Ammon's horn (tissue), 1 donor: ENCODE data around the gene MS4A10.
"Not testable (repeated sequence)": the region's sequence is repeated elsewhere in the genome, so short reads cannot be mapped to it uniquely, and the experiment has no call there.

Source experiments
- DNase-seq: peaks from one replicate; pipeline ENCODE4 v3.0.0-alpha.2; 2016; ENCODE audit warnings: low spot score

MS4A10 gene

DNA sequence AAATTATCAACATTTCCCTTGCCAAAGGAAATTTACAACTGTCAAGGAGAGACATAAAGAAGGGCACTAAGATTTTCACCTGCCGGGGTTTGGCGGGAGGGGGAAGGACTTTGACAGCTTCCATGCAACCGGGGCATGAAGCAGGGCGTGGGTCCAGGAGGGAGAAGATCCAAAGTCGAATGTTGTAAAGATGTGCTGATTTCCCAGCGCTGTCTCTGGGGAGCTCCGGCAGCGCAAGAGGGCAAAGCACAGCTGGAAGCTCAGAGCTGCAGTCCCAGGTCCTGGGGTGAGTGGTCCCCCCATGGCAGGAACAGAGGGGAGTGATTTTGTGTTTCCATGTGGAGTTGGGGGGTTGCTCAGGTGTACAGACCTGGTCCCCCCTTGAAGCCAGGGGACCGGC lies at the start of gene MS4A10:
Gene MS4A10, plus strand, starts transcription at position 198 of the 400 bp plus-strand sequence. CDS start 5,003 bp downstream, outside the sequence.
- no peak for DNase-seq

DNA sequence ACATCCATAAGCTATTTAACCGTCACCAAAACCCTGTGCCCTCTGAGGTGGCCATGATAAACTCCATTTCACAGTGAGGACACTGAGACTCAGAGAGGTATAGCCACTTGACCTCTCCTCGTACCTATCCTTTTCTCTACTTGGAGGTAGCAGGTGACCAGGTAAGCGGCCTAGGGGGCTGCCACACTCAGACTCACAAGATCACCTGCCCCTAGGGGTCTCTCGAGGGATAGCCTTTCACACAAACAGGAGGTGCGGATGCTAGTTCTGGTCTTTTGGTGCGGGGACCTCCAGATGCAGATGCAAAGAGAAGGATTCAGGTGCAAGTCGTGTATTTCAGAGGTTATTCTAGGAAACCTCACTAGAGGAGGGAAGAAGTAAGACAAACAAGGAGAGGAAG lies 46.0 kb upstream of the MS4A10 start:
- no peak for DNase-seq

DNA sequence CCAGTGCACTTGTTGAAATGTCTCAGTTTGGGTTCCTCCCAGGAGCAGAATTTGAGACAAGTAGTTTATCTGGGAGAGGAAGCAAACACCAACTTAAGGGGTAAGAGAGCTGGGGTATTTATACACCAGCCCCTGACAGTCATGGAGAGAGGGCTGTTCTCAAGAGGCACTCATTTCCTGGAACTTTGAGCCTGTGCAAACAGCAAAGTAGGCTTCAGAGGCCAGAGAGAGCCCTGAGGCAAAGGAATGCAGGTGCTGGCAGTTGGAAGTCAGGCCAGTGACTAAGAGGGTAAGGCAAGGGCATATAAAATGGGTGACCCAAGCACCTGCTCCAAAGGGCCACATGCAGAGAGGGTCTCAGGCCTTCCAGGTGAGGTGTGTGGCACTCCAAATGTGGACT lies 44.6 kb upstream of the MS4A10 start:
- no peak for DNase-seq

DNA sequence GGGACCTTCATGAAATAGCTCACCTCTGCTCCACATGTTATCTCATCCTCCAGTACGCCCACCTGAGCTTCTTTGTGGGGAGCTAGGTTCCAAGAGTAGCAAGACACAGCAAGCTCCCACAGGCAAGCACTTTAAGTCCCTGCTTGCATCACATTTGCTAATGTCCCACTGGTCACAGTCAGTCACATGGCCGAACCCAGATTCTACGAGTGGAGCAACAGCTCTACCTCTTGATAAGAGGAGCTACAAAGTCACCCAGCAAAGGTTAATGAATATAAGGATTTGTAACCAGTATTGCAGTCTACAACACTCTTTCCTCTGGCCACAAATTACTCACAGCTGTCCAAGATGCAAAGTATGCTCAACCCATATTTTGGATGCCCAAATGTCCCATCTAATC lies 43.7 kb upstream of the MS4A10 start:
- no peak for DNase-seq

DNA sequence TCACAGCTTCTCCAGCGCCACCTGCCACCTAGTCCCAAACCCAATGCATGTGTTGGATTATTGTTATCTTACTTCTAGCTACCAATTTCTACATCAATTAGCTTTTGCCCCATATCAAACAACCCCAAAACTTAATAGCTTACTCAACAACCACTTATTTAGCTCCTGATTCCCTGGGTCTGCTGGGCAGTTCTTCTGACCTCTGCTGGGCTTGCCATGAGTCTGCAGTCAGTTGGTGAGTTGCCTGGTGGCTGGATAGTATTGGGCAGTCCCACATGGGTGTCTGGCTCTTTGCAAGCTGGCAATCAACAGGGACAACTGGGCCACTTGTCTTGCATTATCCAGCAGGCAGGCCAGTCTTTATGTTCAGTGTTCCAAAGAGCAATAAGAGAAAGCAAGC lies 42.1 kb upstream of the MS4A10 start:
- no peak for DNase-seq

DNA sequence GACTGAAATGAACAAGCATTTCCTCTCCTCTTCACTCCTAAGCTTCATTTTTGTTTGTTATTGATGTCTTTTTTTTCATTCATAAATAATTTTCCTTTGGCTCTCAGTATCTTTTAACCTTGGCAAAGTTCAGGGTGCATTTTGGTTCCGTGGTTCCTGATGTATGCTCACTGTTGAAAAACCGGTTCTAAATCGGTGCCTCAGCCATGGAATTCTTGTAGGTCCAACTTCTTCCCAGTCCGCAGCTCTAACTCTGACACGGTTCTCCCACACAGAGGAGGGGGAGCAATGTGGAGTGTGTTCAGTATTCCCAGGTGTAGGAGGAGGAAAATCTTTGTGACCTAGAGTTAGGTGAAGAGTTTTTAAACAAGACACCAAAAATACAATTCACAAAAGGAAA lies 41.0 kb upstream of the MS4A10 start:
- DNase-seq = no peak

DNA sequence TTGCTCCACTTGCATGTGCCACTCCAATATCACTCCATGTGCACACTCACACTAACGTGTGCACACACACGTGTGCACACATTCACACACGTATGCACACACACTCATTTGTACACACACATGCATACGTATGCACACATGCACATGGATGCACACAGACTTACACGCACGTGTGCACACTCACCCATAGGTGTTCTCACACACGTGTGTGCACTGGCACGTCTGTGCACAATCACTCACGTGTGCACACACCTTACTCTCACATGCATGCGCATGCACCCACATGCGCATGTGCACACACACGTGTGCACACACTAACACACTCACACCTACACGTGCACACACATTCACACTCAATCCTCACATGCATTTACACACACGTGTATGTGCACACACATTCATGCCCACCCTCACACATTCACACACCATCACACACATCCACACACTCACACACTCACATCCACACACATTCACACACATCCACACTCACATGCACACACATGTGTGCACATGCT lies 37.7 kb upstream of the MS4A10 start:
- no peak for DNase-seq

DNA sequence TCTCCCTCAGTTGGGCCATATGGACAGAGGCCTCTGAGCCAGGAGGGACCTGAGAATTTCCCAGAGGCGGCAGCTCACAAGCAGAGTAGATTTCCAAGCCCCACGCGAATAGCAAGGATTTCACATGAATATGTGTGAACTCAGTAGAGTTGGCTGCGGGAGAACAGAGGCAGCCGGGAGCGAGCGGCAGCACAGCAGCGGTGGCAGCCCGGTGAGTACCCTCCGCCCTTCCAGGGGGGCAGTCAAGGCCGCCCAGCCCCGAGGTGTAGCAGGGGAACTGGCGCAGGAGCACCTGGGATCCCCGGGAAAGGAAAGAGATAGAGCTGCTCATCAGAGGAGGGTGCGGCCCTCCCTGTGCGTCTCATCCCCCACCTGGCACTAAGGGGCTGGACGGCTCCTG lies 36.9 kb upstream of the MS4A10 start:
- DNase-seq = no peak

DNA sequence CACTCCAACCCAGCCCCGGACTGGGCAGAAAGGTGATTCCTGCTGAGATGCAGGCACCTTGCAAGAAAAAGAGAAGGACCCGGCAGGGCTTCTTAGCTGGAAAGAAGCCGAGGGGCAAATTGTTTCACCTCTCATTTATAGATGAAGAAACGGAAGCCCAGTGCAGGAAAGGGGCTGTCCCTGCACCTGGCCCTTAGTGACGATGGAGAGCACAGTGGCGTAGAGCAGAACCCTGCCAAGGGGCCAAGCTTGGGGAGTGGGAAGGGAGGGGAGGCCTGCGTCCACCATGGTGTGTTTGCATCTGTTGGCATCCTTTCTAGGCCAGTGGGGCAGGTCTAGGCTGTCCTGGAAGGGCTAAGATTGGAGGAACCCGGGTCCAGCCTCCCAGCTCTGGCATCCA lies 36.3 kb upstream of the MS4A10 start:
- DNase-seq = no peak

DNA sequence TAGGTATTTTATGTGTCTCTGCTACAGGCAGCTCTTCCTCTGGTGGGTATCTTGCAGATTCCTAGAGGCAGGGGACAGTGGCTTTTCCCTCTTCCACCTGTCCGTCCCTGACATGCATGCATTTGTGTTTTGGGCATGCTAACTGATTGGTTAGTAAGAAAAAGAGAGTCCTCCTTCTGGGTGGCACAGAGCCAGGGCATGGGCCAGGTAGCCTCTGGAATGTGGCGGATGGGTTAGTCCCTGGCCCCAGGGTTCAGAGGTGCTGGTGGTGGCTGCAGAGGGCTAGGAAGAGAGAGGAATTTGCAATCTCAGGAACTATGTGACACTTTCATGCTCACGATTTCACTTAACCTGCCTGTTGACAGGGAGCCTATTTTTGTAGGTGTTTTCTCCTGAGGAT lies 34.2 kb upstream of the MS4A10 start:
- no peak for DNase-seq

DNA sequence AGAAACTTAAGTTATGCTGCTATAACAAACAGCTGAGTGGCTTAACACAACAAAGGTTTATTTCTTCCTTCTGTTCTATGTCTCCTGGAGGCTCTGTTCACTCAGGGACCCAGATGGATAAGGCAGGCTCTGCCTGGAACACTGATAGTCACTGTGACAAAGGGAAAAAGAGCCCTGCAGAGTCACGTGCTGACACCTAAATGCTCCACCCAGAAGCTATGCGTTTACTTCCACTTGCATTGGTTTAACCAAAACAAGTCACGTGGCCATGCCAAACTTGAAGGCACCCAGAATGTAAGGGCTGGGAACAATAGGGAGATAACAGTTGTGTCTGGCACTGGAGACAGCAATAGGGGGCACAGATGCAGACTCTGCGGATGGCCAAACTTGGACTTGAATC lies 31.8 kb upstream of the MS4A10 start:
- DNase-seq = no peak

DNA sequence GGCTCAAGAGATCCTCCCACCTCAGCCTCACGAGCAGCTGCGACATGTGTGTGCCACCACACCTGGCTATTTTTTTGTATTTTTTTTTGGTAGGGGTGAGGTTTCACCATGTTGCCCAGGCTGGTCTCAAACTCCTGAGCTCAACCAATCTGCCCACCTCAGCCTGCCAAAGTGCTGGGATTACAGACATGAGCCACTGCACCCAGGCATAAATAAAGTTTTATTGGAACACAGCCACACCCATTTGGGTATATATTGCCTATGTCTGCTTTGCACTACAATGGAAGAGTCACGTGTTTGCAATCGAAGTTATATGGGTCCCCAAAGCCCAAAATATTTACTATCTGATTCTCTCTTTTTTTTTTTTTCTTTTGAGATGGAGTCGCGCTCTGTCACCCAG lies 30.2 kb upstream of the MS4A10 start:
- DNase-seq = no peak

DNA sequence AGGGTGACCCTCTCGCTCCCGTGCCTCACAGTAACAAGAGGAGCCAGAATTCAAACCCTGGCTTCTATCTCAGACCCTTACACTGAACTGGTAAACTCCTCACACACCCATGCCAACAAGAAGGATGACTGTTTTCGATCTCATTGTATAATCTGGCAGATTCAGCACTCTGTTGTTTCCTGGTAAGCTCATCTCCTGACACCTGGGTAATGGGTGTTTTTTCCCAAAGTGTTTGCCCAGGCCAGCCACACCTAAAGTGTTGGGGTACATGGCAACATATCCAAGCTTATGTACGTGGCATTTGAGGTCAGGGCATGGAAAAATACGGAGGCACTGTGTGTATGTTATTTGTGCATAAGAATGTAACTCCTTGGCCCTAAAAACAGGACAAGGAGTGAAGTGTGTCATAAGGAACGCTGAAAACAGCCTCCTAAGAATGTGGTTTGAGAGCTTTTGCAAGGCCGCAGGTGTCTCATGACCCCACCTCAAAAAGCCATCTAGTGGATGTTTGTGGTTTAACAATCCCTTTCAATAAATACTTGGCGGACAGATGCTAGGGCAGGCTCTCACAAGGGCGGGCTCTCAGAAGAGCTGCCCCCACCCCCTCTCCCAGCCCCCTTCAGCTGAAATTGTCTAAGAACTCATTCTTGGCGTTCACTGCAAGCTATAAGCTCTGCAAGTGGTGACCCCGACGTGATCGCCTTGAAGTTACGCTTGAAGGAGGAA lies 28.7 kb upstream of the MS4A10 start, which contains the start of gene MS4A15:
Gene MS4A15, plus strand, starts transcription at position 561 of the 726 bp plus-strand sequence. CDS start 6,867 bp downstream, outside the sequence.
- DNase-seq = no peak

DNA sequence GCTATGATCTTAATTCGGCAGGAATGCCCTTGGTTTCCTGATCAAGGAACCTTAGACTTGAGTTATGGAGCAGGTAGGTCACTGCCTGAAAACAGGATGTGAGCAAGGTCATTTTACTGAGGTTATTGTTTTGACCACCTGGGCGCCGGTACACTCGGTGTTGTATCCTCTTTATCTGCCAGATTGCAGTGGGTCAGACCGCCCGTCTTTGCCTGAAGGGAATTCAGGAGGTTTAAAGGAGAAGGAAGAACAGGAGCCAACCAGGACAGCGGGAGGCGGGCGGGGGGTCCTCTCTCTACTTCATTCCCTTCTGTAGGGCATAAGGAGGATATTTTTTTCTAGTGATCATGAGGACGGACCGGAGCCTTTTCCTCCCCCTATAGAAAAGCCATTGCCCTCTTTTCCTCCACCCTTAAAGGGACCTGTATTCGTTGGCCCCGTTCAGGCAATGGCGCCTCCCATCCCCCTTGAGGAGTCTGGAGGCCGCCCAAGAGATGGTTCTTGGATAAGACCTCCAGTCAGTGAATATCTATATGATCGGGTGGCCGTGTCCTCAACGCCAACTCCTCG lies 27.8 kb upstream of the MS4A10 start:
- no peak for DNase-seq

DNA sequence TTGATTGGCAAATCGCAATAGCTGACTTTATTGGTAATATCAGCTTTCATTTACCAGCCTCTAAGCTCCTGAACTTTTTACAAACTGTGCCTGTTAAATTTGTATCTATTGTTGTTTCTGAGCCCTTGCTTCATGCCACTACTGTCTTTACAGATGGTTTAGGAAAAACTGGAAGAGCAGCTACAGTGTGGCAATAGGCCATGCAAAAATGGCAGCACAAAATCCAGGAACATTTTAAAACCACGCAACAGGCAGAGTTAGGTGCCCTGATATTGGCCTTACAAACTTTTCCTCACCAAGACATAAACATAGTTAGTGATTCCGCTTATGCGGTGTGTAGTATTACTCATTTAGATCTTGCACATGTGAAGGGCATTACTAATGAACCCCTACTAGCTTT lies 26.5 kb upstream of the MS4A10 start:
- DNase-seq = not testable (repeated sequence)

DNA sequence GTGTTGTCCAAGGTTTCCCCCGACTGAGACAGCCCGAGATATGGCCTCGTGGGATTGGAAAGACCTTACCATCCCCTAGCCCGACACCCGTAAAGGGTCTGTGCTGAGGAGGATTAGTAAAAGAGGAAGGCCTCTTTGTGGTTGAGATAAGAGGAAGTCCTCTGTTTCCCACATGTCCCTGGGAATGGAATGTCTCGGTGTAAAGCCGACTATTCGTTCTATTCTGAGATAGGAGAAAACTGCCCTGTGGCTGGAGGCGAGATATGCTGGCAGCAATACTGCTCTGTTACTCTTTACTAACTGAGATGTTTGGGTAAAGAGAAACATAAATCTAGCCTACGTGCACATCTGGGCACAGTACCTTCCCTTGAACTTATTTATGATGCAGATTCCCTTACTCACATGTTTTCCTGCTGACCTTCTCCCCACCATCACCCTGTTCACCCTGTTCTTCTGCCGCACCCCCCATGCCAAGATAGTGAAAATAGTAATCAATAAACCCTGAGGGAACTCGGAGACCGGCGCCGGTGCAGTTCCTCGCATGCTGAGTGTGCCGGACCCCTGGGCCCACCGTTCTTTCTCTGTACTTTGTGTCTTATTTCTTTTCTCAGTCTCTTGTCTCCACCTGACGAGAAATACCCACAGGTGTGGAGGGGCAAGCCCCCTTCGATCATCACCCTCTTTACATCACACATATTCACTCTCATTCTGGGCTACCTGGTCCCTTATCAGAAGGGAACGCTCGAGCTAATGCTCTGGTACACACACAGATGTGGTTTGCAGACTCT lies 25.5 kb upstream of the MS4A10 start:
- DNase-seq = peak; percentile 23

DNA sequence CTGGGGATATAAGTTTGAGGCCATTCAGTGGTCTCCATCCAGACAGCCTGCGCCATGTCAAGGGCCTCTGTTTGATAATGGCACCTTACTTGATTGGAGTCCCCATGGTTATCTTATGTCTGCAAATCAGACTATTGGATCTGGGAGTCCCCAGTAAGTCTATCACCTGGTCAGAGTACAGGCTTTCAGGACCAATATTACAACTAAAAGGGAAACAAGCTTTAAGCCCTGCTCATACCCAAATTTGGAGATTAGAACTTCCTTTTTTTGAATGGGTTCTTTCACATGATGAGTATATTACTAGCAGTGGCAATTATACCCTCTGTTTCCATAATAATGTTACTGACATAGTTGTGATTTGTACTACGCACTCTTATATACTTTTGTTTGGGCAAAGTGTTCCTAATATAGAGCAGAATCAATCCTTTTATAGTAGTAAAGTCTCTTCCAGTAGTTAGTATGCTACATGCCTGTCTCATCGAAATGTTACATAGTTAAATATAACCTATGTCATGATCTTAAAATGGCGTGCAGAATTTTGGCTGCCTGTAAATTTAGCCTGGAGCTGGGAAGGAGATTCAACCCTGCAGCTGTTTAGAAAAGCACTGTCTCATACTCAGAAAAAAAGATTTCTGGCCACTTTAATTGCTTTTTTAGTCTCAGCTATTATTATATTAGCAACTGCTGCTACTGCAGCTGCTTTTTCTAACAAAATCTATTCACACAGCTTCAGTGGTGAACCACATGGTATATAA lies 23.5 kb upstream of the MS4A10 start:
- DNase-seq = no peak

DNA sequence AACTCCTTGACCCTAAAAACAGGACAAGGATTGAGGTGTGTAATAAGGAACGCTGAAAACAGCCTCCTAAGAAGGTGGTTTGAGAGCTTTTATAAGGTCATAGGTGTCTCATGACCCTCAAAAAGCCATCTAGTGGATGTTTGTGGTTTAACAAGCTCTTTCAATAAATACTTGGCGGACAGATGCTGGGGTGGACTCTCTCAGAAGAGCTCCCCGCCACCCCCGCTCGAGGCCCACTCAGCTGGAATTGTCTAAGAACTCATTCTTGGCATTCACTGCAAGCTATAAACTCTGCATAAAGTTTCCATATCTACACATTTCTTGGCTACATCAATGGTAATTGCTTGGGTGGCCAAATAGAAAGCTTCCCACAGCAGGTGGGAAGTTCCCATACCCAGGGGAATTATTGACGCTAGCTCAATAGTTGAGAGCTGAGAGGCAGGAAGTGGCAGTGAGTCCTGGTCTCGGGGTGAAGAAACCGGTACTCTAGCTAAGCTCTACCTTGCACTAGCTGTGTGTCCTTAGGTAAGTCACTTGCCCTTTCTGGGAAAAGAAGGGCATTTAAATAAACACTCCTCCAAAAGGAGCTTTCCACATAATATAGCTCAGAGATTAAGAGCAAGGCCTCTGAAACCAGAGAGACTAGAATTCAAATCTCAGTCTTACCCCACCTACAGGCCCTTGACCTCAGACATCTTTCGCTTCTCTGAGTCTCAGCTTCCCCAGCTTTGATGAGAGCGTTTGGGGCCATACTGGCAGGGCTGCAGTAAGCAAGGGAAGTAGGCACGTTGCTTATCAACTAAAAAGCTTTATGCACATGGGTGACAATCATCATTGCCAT lies 22.1 kb upstream of the MS4A10 start:
- DNase-seq = no peak

DNA sequence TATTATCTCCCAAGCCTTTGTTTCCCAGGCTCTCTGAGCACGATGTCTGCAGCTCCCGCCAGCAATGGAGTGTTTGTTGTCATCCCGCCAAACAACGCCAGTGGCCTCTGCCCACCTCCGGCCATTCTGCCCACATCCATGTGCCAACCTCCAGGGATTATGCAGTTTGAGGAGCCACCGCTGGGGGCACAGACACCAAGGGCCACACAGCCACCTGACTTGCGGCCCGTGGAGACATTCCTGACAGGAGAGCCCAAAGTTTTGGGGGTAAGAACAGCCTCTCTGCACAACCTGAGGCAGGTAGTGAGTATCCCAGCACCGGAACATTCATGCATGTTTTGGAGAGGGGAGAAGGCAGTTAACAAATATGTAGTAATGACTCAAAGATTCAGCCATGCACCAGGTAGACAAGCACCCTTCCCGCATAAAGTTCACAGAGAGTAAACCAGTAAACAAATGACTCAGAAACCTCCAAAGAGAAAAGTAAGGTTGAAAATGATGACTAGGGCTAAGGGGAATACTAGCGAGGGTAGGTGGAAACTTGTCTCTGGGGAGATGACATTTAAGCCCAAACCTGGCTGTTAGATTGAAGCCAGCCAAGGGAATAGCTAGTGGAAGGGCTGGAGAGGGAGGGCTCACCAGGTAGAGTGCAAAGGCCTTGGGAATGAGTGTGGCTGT lies 21.3 kb upstream of the MS4A10 start:
- no peak for DNase-seq

DNA sequence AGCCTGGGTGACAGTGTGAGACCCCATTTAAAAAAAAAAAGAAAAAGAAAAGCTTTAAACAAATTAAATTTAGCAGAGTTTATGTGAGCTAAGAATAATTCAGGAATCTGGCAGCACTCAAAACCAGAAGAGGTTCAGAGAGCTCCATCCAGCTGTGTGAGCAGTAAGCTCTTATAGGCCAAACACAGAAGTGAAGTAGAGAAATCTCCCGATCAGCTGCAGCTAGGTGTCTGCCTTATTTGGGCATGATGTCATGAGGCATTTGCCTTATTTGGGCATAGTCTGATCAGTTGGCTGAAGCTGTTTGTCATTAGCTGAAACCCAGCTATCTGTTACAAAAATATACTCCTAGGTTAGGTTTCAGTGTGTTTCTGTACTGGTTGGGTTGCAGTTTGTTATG lies 20.3 kb upstream of the MS4A10 start:
- DNase-seq = no peak

DNA sequence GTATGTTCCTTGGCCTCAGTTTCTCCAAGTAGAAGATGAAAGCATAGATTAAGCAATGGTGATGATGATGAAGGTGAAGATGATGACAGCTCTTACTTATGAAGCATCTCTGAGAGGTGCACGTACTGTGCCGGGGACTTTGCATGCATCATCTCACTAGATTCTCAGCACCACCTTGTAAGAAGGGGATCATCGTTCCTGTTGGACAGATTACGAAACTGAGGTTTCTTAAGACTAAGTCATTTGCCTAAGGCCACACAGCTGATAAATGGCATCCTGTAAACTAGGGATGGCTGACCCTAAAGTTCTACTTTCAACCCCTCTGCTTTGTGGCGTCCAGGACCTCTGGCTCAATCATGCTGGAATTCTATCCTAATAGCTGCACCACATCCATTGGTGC lies 19.8 kb upstream of the MS4A10 start:
- no peak for DNase-seq
